Measurements from ENCODE around the gene SMYD2. TPM values are rescaled to one million over a fixed set of nuclear protein-coding genes. Genes with fewer than 3 reads are reported as not detected.

SMYD2 gene
- total RNA-seq, 1 experiment from 2014 or later: 27.2 TPM

DNA sequence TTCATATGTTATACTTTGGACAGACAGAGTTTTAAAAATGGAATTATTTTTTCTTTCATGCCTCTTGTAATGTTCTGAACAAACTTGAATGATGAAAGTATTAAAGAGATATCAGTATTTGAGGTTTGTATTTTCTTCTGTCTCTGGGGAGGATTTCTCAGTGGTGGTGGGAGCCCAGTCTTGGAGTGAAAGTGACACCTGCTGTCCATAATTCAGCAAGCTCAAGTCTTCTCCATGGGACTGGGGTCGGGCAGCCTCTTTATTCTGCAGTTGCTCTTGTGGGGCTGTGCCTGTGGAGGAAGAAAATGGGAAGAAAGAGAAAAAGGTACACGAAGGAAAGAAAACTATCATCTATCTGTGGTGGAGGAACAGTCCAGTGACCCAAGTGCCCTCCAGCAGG, 56.1 kb downstream of the SMYD2 start:
- POLR2A ChIA-PET: no interaction called here
- Histone ChIP-seq H3K27me3 (ENCODE audit: insufficient read depth, low read length) (no peaks in the 10 kb centered on the region), H3K9me3 (ENCODE audit: control insufficient read depth in 1 of 2, insufficient read depth in 1 of 2, low read depth in 1 of 2, low read length in 2 of 2) (no peaks in the 10 kb centered on the region), H3K9ac (ENCODE audit: low read length) (no peak overlapping the region), H3K36me3 (ENCODE audit: control insufficient read depth in 1 of 2, insufficient read depth in 2 of 2, low read length in 2 of 2) (no peaks in the 10 kb centered on the region; a peak in 1 of 4 replicates), H2AFZ (ENCODE audit: low read depth, low read length, poor library complexity, severe bottlenecking) (no peak overlapping the region), H3K4me1 (ENCODE audit: control insufficient read depth in 1 of 2, insufficient read depth in 2 of 2, low read length in 2 of 2) (no peaks in the 10 kb centered on the region), H3K4me3 (replicated peaks in 1 of 2; ENCODE audit: low read depth in 1 of 2, low read length in 2 of 2) (no peak overlapping the region), H4K20me1 (ENCODE audit: insufficient read depth) (no peaks in the 10 kb centered on the region), H3K9me2 (ENCODE audit: insufficient read depth) (no peaks in the 10 kb centered on the region), H3K79me2 (ENCODE audit: insufficient read depth, low read length) (no peaks in the 10 kb centered on the region), H3K27ac (ENCODE audit: low read depth, low read length) (no peak overlapping the region), H3K4me2 (ENCODE audit: low read length) (no peak overlapping the region)
- DNase-seq (ENCODE audit: low read depth, low spot score) (no peak), ATAC-seq (no peak)
- TF ChIP-seq SIN3A (IDR thresholded peaks at IDR 0.05; ENCODE audit: low read depth) (no peak), SP1 (IDR thresholded peaks at IDR 0.05; ENCODE audit: low read depth) (no peak), CEBPB (IDR thresholded peaks at IDR 0.05; ENCODE audit: low read depth) (no peak), FOSL1 (IDR thresholded peaks at IDR 0.05; ENCODE audit: low read depth) (no peak), JUND (IDR thresholded peaks at IDR 0.05) (no peak)
- TF ChIP-seq, protein P1, sequence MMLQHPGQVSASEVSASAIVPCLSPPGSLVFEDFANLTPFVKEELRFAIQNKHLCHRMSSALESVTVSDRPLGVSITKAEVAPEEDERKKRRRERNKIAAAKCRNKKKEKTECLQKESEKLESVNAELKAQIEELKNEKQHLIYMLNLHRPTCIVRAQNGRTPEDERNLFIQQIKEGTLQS (IDR thresholded peaks at IDR 0.05): no peak
- TF ChIP-seq, protein P2, sequence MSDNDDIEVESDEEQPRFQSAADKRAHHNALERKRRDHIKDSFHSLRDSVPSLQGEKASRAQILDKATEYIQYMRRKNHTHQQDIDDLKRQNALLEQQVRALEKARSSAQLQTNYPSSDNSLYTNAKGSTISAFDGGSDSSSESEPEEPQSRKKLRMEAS (IDR thresholded peaks at IDR 0.05): no peak
- no TSS peak for BruUV-seq (replicated peaks)
- RAD21 ChIA-PET (ENCODE audit: low non-redundant PET in 1 of 2, low total read pairs in 2 of 2, uncharacterized antibody in 2 of 2, unreplicated experiment in 2 of 2): interaction anchor here in 1 of 2 experiments (0.6 kb wide), 1 partner anchor 188 kb away, joined by 3 read pairs; no protein-coding TSS in a partner anchor
- CTCF ChIA-PET: no interaction called here
- intact Hi-C loops (cut with micrococcal nuclease): no loop called here

DNA sequence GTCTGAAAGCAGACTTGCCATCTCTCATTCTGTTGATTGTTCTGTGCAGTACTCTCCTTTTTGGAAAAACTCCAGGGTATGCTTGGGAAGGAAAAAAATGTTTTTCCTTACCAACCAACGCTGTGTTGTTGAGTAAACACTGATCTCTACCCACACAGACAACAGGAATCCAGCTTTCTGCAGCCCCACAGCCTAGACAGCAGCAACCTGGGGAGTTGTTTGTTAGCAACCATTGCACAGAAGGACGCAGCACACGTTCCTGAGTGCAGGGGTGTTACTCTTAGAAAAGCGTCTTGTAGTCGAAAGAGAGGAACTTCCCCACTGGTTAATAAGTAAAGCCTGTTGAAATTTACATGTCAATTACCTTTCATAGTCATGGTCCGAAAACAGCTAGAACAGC, 56.6 kb downstream of the SMYD2 start:
- TF ChIP-seq, protein P1 (IDR thresholded peaks at IDR 0.05): no peak
- TF ChIP-seq POLR2AphosphoS5 (IDR thresholded peaks at IDR 0.05; ENCODE audit: low read depth, low read length) (no peak), ZFX (IDR thresholded peaks at IDR 0.05) (no peak), YY1 (IDR thresholded peaks at IDR 0.05; ENCODE audit: extremely low read depth, insufficient replicate concordance, low read depth, low read length) (no peak), FOSL1 (IDR thresholded peaks at IDR 0.05; ENCODE audit: low read depth) (no peak), ZNF274 (IDR thresholded peaks at IDR 0.05; ENCODE audit: low read depth, low read length) (no peak)
- TF ChIP-seq, protein P2 (IDR thresholded peaks at IDR 0.05): no peak
- TF ChIP-seq, protein P3, sequence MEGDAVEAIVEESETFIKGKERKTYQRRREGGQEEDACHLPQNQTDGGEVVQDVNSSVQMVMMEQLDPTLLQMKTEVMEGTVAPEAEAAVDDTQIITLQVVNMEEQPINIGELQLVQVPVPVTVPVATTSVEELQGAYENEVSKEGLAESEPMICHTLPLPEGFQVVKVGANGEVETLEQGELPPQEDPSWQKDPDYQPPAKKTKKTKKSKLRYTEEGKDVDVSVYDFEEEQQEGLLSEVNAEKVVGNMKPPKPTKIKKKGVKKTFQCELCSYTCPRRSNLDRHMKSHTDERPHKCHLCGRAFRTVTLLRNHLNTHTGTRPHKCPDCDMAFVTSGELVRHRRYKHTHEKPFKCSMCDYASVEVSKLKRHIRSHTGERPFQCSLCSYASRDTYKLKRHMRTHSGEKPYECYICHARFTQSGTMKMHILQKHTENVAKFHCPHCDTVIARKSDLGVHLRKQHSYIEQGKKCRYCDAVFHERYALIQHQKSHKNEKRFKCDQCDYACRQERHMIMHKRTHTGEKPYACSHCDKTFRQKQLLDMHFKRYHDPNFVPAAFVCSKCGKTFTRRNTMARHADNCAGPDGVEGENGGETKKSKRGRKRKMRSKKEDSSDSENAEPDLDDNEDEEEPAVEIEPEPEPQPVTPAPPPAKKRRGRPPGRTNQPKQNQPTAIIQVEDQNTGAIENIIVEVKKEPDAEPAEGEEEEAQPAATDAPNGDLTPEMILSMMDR (IDR thresholded peaks at IDR 0.05 in 2 of 3, conservative IDR thresholded peaks at IDR 0.05 in 1 of 3; ENCODE audit: borderline replicate concordance in 1 of 3, insufficient read depth in 1 of 3, low read depth in 2 of 3, low read length in 2 of 3): no peak
- no peak overlapping the region for H2AFZ ChIP-seq (ENCODE audit: low read depth, low read length, poor library complexity, severe bottlenecking)
- no peaks in the 10 kb centered on the region; a peak in 1 of 4 replicates for H3K36me3 ChIP-seq (ENCODE audit: control insufficient read depth in 1 of 2, insufficient read depth in 2 of 2, low read length in 2 of 2)
- no TSS peak for BruUV-seq (replicated peaks)
- H3K27ac ChIP-seq (ENCODE audit: low read depth, low read length): no peak overlapping the region
- no peaks in the 10 kb centered on the region for H3K4me1 ChIP-seq (ENCODE audit: control insufficient read depth in 1 of 2, insufficient read depth in 2 of 2, low read length in 2 of 2)
- H3K9ac ChIP-seq (ENCODE audit: low read length): no peak overlapping the region
- H3K9me2 ChIP-seq (ENCODE audit: insufficient read depth): no peaks in the 10 kb centered on the region
- intact Hi-C loops (cut with micrococcal nuclease): no loop called here
- CTCF ChIA-PET: no interaction called here
- no peak overlapping the region for H3K4me2 ChIP-seq (ENCODE audit: low read length)
- RAD21 ChIA-PET (ENCODE audit: low non-redundant PET in 1 of 2, low total read pairs in 2 of 2, uncharacterized antibody in 2 of 2, unreplicated experiment in 2 of 2): no interaction called here
- H3K4me3 ChIP-seq (replicated peaks in 1 of 2; ENCODE audit: low read depth in 1 of 2, low read length in 2 of 2): no peak overlapping the region
- no peaks in the 10 kb centered on the region for H3K27me3 ChIP-seq (ENCODE audit: insufficient read depth, low read length)
- POLR2A ChIA-PET: no interaction called here
- no peaks in the 10 kb centered on the region for H3K79me2 ChIP-seq (ENCODE audit: insufficient read depth, low read length)
- DNase-seq (ENCODE audit: low read depth, low spot score) (no peak), ATAC-seq (no peak)
- no peaks in the 10 kb centered on the region for H4K20me1 ChIP-seq (ENCODE audit: insufficient read depth)
- H3K9me3 ChIP-seq (ENCODE audit: control insufficient read depth in 1 of 2, insufficient read depth in 1 of 2, low read depth in 1 of 2, low read length in 2 of 2): no peaks in the 10 kb centered on the region
